ENCODE results near the gene DRAXIN.

Gene DRAXIN

GRCh38 chr1:11688506-11688905, 3.0 kb upstream of the DRAXIN start:
- TF ChIP-seq ZFX (IDR thresholded peaks at IDR 0.05) (no peak), CTCF (conservative IDR thresholded peaks at IDR 0.05) (no peak)
- H3K27ac ChIP-seq = no peak overlapping the region

- TF ChIP-seq CTCF (conservative IDR thresholded peaks at IDR 0.05) = no peak
- no peak for TF ChIP-seq ZFX (IDR thresholded peaks at IDR 0.05)
- H3K27ac ChIP-seq = no peak overlapping the region
Observed at GRCh38 chr1:11690397-11691301, 861 bp upstream of the DRAXIN start.

GRCh38 chr1:11691928-11692711, 610 bp downstream of the DRAXIN start:
- TF ChIP-seq CTCF (conservative IDR thresholded peaks at IDR 0.05) (no peak), ZFX (IDR thresholded peaks at IDR 0.05) (no peak)
- no peak overlapping the region for H3K27ac ChIP-seq

- TF ChIP-seq CTCF (conservative IDR thresholded peaks at IDR 0.05) = no peak
- TF ChIP-seq ZFX (IDR thresholded peaks at IDR 0.05) = no peak
- H3K27ac ChIP-seq = no peak overlapping the region
Observed at GRCh38 chr1:11693024-11693590, 1.6 kb downstream of the DRAXIN start.

GRCh38 chr1:11693917-11694316, 2.4 kb downstream of the DRAXIN start:
- no peak overlapping the region for H3K27ac ChIP-seq

GRCh38 chr1:11695861-11696260, 4.4 kb downstream of the DRAXIN start:
- H3K27ac ChIP-seq = no peak overlapping the region
- no peak for TF ChIP-seq ZFX (IDR thresholded peaks at IDR 0.05)

More at GRCh38 chr1:11693917-11694316, 2.4 kb downstream of the DRAXIN start:
- no peak for TF ChIP-seq CTCF (conservative IDR thresholded peaks at IDR 0.05)

- TF ChIP-seq CTCF (conservative IDR thresholded peaks at IDR 0.05) (no peak), ZFX (IDR thresholded peaks at IDR 0.05) (no peak)
- no peak overlapping the region for H3K27ac ChIP-seq
Observed at GRCh38 chr1:11697188-11697892, 5.8 kb downstream of the DRAXIN start.

Measured in C4-2B (cell line).